OCI-LY3 (cell line): ENCODE measurements around the gene TLR7.

Experiments used
- EZH2phosphoT487 ChIP-seq: fragments of 200-600 bp; shearing (Covaris generic); IDR thresholded peaks from 2 replicates; pipeline ENCODE4 v1.6.1; 2018; ENCODE audit warnings: antibody characterized with exemption, mixed run types, low read depth
- TF ChIP-seq, protein P1 (sequence below): fragments of 200-600, 300-600 bp; sonication (generic); IDR thresholded peaks from 2 replicates; pipeline ENCODE4 v1.5.1; 2014; ENCODE audit warnings: antibody characterized with exemption, low read length, low read depth

GRCh38 chrX:12824944-12825343 lies 41.9 kb upstream of the TLR7 start:
- TF ChIP-seq, protein P1, sequence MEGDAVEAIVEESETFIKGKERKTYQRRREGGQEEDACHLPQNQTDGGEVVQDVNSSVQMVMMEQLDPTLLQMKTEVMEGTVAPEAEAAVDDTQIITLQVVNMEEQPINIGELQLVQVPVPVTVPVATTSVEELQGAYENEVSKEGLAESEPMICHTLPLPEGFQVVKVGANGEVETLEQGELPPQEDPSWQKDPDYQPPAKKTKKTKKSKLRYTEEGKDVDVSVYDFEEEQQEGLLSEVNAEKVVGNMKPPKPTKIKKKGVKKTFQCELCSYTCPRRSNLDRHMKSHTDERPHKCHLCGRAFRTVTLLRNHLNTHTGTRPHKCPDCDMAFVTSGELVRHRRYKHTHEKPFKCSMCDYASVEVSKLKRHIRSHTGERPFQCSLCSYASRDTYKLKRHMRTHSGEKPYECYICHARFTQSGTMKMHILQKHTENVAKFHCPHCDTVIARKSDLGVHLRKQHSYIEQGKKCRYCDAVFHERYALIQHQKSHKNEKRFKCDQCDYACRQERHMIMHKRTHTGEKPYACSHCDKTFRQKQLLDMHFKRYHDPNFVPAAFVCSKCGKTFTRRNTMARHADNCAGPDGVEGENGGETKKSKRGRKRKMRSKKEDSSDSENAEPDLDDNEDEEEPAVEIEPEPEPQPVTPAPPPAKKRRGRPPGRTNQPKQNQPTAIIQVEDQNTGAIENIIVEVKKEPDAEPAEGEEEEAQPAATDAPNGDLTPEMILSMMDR: no peak
- no peak for TF ChIP-seq EZH2phosphoT487
